Activated CD4-positive, alpha-beta T cell treated with anti-CD3 and anti-CD28 coated beads for 36 hours (primary cell): Measurements from ENCODE around the gene KPNB1. TPM values are rescaled to one million over a fixed set of nuclear protein-coding genes. Genes with fewer than 3 reads are reported as not detected.

Experiments
- ATAC-seq: fragments of 200-7000 bp; cut with Tn5 transposase; one replicate; pipeline ENCODE4 v1.10.0; 2021; ENCODE audit warnings: mild to moderate bottlenecking, moderate library complexity
- CTCF ChIA-PET: fragments of 350-600 bp; sonication (Branson Sonifier 250); formaldehyde crosslinking; loops from one replicate; lab custom pipeline; 2021; ENCODE audit warnings: antibody characterized with exemption; lab: Charles Lee
- POLR2A ChIA-PET: fragments of 350-600 bp; sonication (Branson Sonifier 250); formaldehyde crosslinking; loops from one replicate; lab custom pipeline; 2021; ENCODE audit warnings: antibody characterized with exemption, inconsistent platforms; lab: Charles Lee
- DNase-seq: peaks from one replicate; pipeline ENCODE4 v3.0.0-alpha.2; 2020
- H3K27ac Mint-ChIP-seq: one replicate; pipeline ENCODE4 v1.8.0; 2021; ENCODE audit warnings: mixed read lengths
- H3K27me3 Mint-ChIP-seq: one replicate; pipeline ENCODE4 v1.8.0; 2021; ENCODE audit warnings: mixed read lengths
- H3K36me3 Mint-ChIP-seq: one replicate; pipeline ENCODE4 v1.8.0; 2021; ENCODE audit warnings: low read depth, mixed read lengths
- H3K4me1 Mint-ChIP-seq: one replicate; pipeline ENCODE4 v1.8.0; 2021; ENCODE audit warnings: mixed read lengths
- H3K4me3 Mint-ChIP-seq: one replicate; pipeline ENCODE4 v1.8.0; 2021; ENCODE audit warnings: mild to moderate bottlenecking, moderate library complexity, mixed read lengths
- H3K9me3 Mint-ChIP-seq: one replicate; pipeline ENCODE4 v1.8.0; 2021; ENCODE audit warnings: low read depth, mixed read lengths
- intact Hi-C, 2 experiments: fragments of 100-400 bp; cut with DNase I in 1 of 2; cut with micrococcal nuclease in 1 of 2; formaldehyde crosslinking; loops; one replicate each; pipeline versions ENCODE4 v1.14.2 to v1.15.1; 2022 to 2024; cut with DNase I, micrococcal nuclease
- total RNA-seq, 2 experiments: library from RNA; stranded (reverse); gene quantifications; one replicate each; pipeline ENCODE4 v1.2.3, GENCODE V29; 2021

The KPNB1 gene
- total RNA-seq, 2 experiments from 2014 or later: 640 to 656 TPM

DNA sequence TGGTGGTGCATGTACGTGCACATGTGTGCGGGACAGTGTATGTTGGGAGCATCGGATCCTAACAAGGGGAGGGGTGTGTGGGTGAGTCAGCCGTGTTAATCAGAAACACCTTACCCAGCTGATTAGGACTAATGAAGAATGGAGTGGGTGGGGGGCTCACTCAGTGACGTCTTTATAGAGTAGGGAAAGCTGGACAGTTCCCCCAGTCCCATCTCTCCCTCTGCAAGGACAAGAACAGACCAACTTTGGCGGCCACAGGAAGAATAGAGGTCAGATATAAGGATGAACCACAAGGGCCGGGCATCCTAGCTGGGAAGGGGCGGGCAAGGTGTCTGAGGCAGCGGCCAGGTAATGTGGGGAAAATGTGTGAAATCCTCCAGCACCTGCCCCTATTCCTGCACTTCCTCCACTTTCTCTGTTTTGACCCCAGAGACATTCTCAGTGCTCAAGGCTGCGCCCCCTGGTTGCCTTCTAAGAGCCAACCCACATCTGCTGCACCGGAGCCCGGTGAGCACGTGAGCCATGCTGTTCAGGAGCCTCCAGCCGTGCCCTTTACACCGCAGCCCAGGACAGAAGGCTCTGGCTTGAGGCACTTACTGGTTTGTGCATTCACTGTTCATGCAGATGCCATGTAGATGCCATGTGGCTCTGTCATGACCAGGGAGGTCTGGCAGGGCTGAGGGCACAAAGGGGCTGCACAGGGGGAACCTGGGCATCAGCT, 64.4 kb downstream of the KPNB1 start:
- Mint-ChIP-seq H3K27ac (no peak overlapping the region), H3K4me1 (peaks cover 70% of the 10 kb centered on the region), H3K9me3 (no peaks in the 10 kb centered on the region), H3K36me3 (peaks cover 19% of the 10 kb centered on the region), H3K27me3 (no peaks in the 10 kb centered on the region), H3K4me3 (no peak overlapping the region)
- CTCF ChIA-PET: interaction anchor here (1.5 to 8.2 kb wide), 2 partner anchors 8 to 14 kb away, joined by 5 to 117 read pairs; no protein-coding TSS in a partner anchor
- POLR2A ChIA-PET: no interaction called here
- intact Hi-C loops: no loop called here
- ATAC-seq (no peak), DNase-seq (peak; percentile 17)

DNA sequence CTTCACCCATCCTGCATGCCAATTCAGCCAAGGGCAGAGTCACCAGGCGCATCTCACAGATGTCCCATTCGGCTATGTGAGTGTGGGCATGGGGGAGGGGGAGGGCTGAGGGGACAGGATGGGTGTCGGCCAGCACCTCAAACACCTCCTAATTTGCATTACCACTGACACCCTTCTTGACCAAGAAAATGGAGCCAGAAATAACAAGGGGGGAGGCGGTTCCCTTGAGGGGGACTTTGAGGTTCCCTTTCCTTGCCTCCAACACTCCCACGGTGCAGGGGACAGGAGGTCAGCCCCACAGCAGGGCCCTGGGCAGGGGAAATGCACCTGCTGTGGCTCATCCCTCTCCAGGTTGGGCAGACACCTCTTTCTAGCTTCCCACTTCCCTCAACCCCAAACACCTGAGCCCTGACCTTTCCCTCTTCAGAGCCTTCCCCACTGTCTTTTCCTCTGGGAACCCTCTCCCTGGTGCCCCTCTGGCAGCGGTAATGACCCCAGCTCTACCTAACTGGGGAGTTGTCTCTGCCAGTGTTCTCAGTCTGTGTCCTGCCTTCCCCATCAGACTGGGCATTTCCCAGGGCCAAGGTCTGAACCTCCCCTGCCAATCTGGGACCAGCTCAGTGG, 65.2 kb downstream of the KPNB1 start:
- H3K36me3 Mint-ChIP-seq: peaks cover 13% of the 10 kb centered on the region
- POLR2A ChIA-PET: no interaction called here
- no peaks in the 10 kb centered on the region for H3K9me3 Mint-ChIP-seq
- no peaks in the 10 kb centered on the region for H3K27me3 Mint-ChIP-seq
- intact Hi-C loops: no loop called here
- no peak overlapping the region for H3K27ac Mint-ChIP-seq
- ATAC-seq: no peak
- H3K4me1 Mint-ChIP-seq: peaks cover 75% of the 10 kb centered on the region
- H3K4me3 Mint-ChIP-seq: no peak overlapping the region
- CTCF ChIA-PET: interaction anchor here (1.5 to 8.2 kb wide), 3 partner anchors 9 to 15 kb away, joined by 4 to 117 read pairs (median 5); no protein-coding TSS in a partner anchor
- no peak for DNase-seq

DNA sequence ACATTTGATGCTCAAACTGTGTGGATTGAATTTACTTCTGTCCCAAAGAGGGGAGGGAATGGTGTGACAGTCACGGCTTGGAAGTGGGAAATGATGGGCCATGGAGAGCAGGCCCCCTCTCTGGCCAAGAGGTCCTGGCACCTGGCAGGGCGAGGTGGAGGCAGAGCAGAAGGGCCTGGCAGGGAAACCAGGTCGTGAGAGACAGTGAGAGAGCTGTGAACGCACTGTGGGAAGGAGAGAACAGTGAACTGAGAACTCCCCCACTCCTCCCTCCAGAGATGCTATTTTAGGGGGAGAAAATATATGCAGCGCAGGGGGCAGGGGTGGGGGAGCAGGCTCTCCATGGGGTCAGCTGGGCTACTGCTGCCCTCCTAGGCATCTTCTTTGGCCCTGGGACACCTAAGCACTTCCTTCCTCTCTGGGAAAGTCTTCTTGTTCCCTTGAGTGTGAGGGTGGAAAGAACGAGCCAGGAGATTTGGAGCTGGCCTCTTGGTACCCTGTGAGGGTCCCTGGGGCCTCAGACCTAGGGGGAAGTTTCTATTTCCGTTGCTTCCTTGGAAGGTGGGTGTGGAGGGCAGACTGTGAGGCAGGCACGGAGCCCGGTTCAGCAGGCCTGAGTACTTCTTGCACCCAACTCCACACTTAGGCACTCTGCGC, 66.1 kb downstream of the KPNB1 start:
- Mint-ChIP-seq H3K27me3 (no peaks in the 10 kb centered on the region), H3K4me3 (peak overlapping the region; percentile 28), H3K36me3 (peaks cover 6% of the 10 kb centered on the region), H3K27ac (peak overlapping the region; percentile 71), H3K4me1 (peaks cover 78% of the 10 kb centered on the region), H3K9me3 (no peaks in the 10 kb centered on the region)
- POLR2A ChIA-PET: interaction anchor here (0.7 kb wide), 1 partner anchor 12 kb away, joined by 3 read pairs; no protein-coding TSS in a partner anchor
- CTCF ChIA-PET: interaction anchor here (1.5 to 8.2 kb wide), 4 partner anchors 9 to 16 kb away, joined by 4 to 117 read pairs (median 25); no protein-coding TSS in a partner anchor
- no peak for ATAC-seq
- intact Hi-C loops: no loop called here
- no peak for DNase-seq

GRCh38 chr17:47716375-47716774, 66.7 kb downstream of the KPNB1 start:
- DNase-seq: peak; percentile 52
- intact Hi-C loops: no loop called here
- no peaks in the 10 kb centered on the region for H3K27me3 Mint-ChIP-seq
- ChIA-PET CTCF (interaction anchor here (1.4 to 8.2 kb wide), 4 partner anchors 8 to 23 kb away, joined by 3 to 117 read pairs (median 24); no protein-coding TSS in a partner anchor), POLR2A (interaction anchor here (0.7 kb wide), 1 partner anchor 12 kb away, joined by 3 read pairs; no protein-coding TSS in a partner anchor)
- H3K9me3 Mint-ChIP-seq: no peaks in the 10 kb centered on the region
- H3K27ac Mint-ChIP-seq: peak overlapping the region; percentile 98
- H3K4me1 Mint-ChIP-seq: peaks cover 79% of the 10 kb centered on the region
- peaks cover 6% of the 10 kb centered on the region for H3K36me3 Mint-ChIP-seq
- H3K4me3 Mint-ChIP-seq: peak overlapping the region; percentile 69
- no peak for ATAC-seq

GRCh38 chr17:47717261-47717697, 67.6 kb downstream of the KPNB1 start:
- Mint-ChIP-seq H3K36me3 (no peaks in the 10 kb centered on the region), H3K9me3 (no peaks in the 10 kb centered on the region), H3K27ac (peak overlapping the region; percentile 98), H3K4me1 (peaks cover 80% of the 10 kb centered on the region), H3K4me3 (peak overlapping the region; percentile 69), H3K27me3 (no peaks in the 10 kb centered on the region)
- ATAC-seq (peak; percentile 4), DNase-seq (peak; percentile 83)
- CTCF ChIA-PET: interaction anchor here (1.0 to 8.2 kb wide), 6 partner anchors 10 to 43 kb away, joined by 3 to 117 read pairs (median 28); partner anchors contain the start of gene TBX21
- POLR2A ChIA-PET: interaction anchor here (3.3 kb wide), 1 partner anchor 10 kb away, joined by 29 read pairs; no protein-coding TSS in a partner anchor
- intact Hi-C loops: loop anchor here in 1 of 2 experiments (1.0 kb wide), 1 partner anchor 18 kb away; no protein-coding TSS in a partner anchor

GRCh38 chr17:47717979-47718621, 68.4 kb downstream of the KPNB1 start:
- H3K27me3 Mint-ChIP-seq: no peaks in the 10 kb centered on the region
- H3K36me3 Mint-ChIP-seq: no peaks in the 10 kb centered on the region
- H3K4me3 Mint-ChIP-seq: peak overlapping the region; percentile 69
- peaks cover 88% of the 10 kb centered on the region for H3K4me1 Mint-ChIP-seq
- DNase-seq (peak; percentile 63), ATAC-seq (peak; percentile 16)
- intact Hi-C loops: loop anchor here in 1 of 2 experiments (1.0 kb wide), 1 partner anchor 19 kb away; no protein-coding TSS in a partner anchor
- ChIA-PET CTCF (interaction anchor here (0.7 to 8.2 kb wide), 12 partner anchors 11 to 229 kb away, joined by 3 to 117 read pairs (median 6); partner anchors contain the start of genes KPNB1, TBKBP1 and TBX21), POLR2A (interaction anchor here (0.6 to 3.3 kb wide), 11 partner anchors 11 to 113 kb away, joined by 3 to 29 read pairs (median 4); partner anchors contain the start of genes KPNB1, LRRC46, MRPL10 and TBX21)
- peak overlapping the region; percentile 98 for H3K27ac Mint-ChIP-seq
- H3K9me3 Mint-ChIP-seq: no peaks in the 10 kb centered on the region

GRCh38 chr17:47718634-47719405, 69.1 kb downstream of the KPNB1 start:
- Mint-ChIP-seq H3K27ac (peak overlapping the region; percentile 98), H3K36me3 (no peaks in the 10 kb centered on the region), H3K27me3 (no peaks in the 10 kb centered on the region), H3K4me1 (peaks cover 94% of the 10 kb centered on the region), H3K4me3 (peak overlapping the region; percentile 69), H3K9me3 (no peaks in the 10 kb centered on the region)
- DNase-seq (peak; percentile 45), ATAC-seq (no peak)
- CTCF ChIA-PET: interaction anchor here (0.7 to 8.2 kb wide), 13 partner anchors 12 to 228 kb away, joined by 3 to 117 read pairs (median 5); partner anchors contain the start of genes KPNB1, TBKBP1 and TBX21
- POLR2A ChIA-PET: interaction anchor here (0.6 to 3.3 kb wide), 15 partner anchors 12 to 112 kb away, joined by 3 to 29 read pairs (median 4); partner anchors contain the start of genes KPNB1, LRRC46, MRPL10 and TBX21
- intact Hi-C loops: no loop called here

GRCh38 chr17:47719411-47720152, 69.9 kb downstream of the KPNB1 start:
- Mint-ChIP-seq H3K4me1 (peaks cover 97% of the 10 kb centered on the region), H3K4me3 (peak overlapping the region; percentile 69)

DNA sequence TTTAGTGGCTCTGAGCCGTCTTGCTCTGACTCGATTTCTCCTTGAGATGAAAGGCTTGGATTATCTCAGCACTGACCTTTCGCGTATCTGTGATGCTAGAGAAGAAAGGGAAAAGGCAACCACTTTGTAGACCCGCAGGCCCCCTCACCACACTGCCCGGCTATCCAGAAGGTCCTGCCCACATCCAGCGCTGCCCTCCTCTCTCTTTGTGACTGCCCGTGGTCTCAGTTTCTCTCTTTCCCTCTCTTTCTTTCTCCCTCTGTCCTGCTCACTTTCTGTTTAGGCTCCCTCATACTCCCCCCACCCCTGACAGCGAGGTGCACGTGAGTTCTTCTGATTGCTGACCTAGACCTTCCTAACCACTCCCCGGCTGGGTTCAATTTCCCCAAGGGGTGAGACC, 70.5 kb downstream of the KPNB1 start:
- ATAC-seq (no peak), DNase-seq (peak; percentile 51)
- peak overlapping the region; percentile 98 for H3K27ac Mint-ChIP-seq
- intact Hi-C loops: loop anchor here in 1 of 2 experiments (5.0 to 10.0 kb wide), 2 partner anchors 385 to 533 kb away; partner anchors contain the start of genes CBX1, CDC27 and SNX11
- POLR2A ChIA-PET: interaction anchor here (1.2 to 1.8 kb wide), 2 partner anchors 16 to 23 kb away, joined by 4 to 5 read pairs; no protein-coding TSS in a partner anchor
- H3K27me3 Mint-ChIP-seq: no peaks in the 10 kb centered on the region
- H3K36me3 Mint-ChIP-seq: no peaks in the 10 kb centered on the region
- peak overlapping the region; percentile 69 for H3K4me3 Mint-ChIP-seq
- H3K9me3 Mint-ChIP-seq: no peaks in the 10 kb centered on the region
- peaks cover 97% of the 10 kb centered on the region for H3K4me1 Mint-ChIP-seq
- CTCF ChIA-PET: interaction anchor here (1.2 to 8.2 kb wide), 5 partner anchors 11 to 25 kb away, joined by 3 to 117 read pairs (median 36); partner anchors contain the start of gene TBX21

More at GRCh38 chr17:47719411-47720152, 69.9 kb downstream of the KPNB1 start:
- Mint-ChIP-seq H3K27ac (peak overlapping the region; percentile 98), H3K27me3 (no peaks in the 10 kb centered on the region), H3K9me3 (no peaks in the 10 kb centered on the region), H3K36me3 (no peaks in the 10 kb centered on the region)
- ChIA-PET POLR2A (interaction anchor here (0.6 to 3.3 kb wide), 12 partner anchors 13 to 71 kb away, joined by 3 to 29 read pairs (median 4); partner anchors contain the start of gene KPNB1), CTCF (interaction anchor here (1.2 to 8.2 kb wide), 8 partner anchors 12 to 70 kb away, joined by 3 to 117 read pairs (median 13); partner anchors contain the start of genes KPNB1, TBKBP1 and TBX21)
- peak; percentile 94 for DNase-seq
- intact Hi-C loops: loop anchor here in 1 of 2 experiments (5.0 to 10.0 kb wide), 2 partner anchors 385 to 532 kb away; partner anchors contain the start of genes CBX1, CDC27 and SNX11
- peak; percentile 34 for ATAC-seq
